ENCODE results near the gene PLLP.
"Not testable (repeated sequence)": the region's sequence is repeated elsewhere in the genome, so short reads cannot be mapped to it uniquely, and the experiment has no call there.

The PLLP gene

GRCh38 chr16:57273826-57274225 is 10.6 kb downstream of the PLLP start:
- FAIRE-seq: no peak

GRCh38 chr16:57273359-57273758 is 11.1 kb downstream of the PLLP start:
- DNase-seq (ENCODE audit: low spot score) (no peak), FAIRE-seq (no peak)

More at GRCh38 chr16:57273826-57274225, 10.6 kb downstream of the PLLP start:
- DNase-seq (ENCODE audit: low spot score): no peak

- no peak for FAIRE-seq
Observed at GRCh38 chr16:57271867-57272495, 12.5 kb downstream of the PLLP start.

GRCh38 chr16:57271063-57271345 is 13.5 kb downstream of the PLLP start:
- DNase-seq (ENCODE audit: low spot score): no peak
- FAIRE-seq: no peak

More at GRCh38 chr16:57271867-57272495, 12.5 kb downstream of the PLLP start:
- DNase-seq (ENCODE audit: low spot score): no peak

GRCh38 chr16:57270221-57271062 is 14.0 kb downstream of the PLLP start:
- FAIRE-seq: no peak
- DNase-seq (ENCODE audit: low spot score): no peak

GRCh38 chr16:57268804-57269800 is 15.4 kb downstream of the PLLP start:
- DNase-seq (ENCODE audit: low spot score) (no peak), FAIRE-seq (no peak)

- not testable (repeated sequence) for FAIRE-seq; DNase-seq (ENCODE audit: low spot score)
Observed at GRCh38 chr16:57267343-57267742, 17.1 kb downstream of the PLLP start.

- peak; percentile 61 for FAIRE-seq
- DNase-seq (ENCODE audit: low spot score): peak; percentile 64
Observed at GRCh38 chr16:57266531-57267260, 17.8 kb downstream of the PLLP start.

- FAIRE-seq (peak; percentile 86), DNase-seq (ENCODE audit: low spot score) (peak; percentile 79)
Observed at GRCh38 chr16:57265850-57266530, 18.5 kb downstream of the PLLP start.

GRCh38 chr16:57264950-57265371 is 19.5 kb downstream of the PLLP start:
- DNase-seq (ENCODE audit: low spot score) (no peak), FAIRE-seq (no peak)

GRCh38 chr16:57264381-57264780 is 20.1 kb downstream of the PLLP start:
- no peak for DNase-seq (ENCODE audit: low spot score)
- no peak for FAIRE-seq

- FAIRE-seq (no peak), DNase-seq (ENCODE audit: low spot score) (no peak)
Observed at GRCh38 chr16:57263541-57264351, 20.7 kb downstream of the PLLP start.

- FAIRE-seq: no peak
Observed at GRCh38 chr16:57262841-57263540, 21.5 kb downstream of the PLLP start.

GRCh38 chr16:57261806-57262205 is 22.7 kb downstream of the PLLP start:
- no peak for DNase-seq (ENCODE audit: low spot score)
- FAIRE-seq: no peak

More at GRCh38 chr16:57262841-57263540, 21.5 kb downstream of the PLLP start:
- DNase-seq (ENCODE audit: low spot score): no peak

GRCh38 chr16:57260294-57260929 is 24.1 kb downstream of the PLLP start:
- FAIRE-seq (peak; percentile 66), DNase-seq (ENCODE audit: low spot score) (peak; percentile 61)

GRCh38 chr16:57258910-57259475 is 25.5 kb downstream of the PLLP start:
- DNase-seq (ENCODE audit: low spot score): no peak
- no peak for FAIRE-seq

- FAIRE-seq (no peak), DNase-seq (ENCODE audit: low spot score) (no peak)
Observed at GRCh38 chr16:57258226-57258909, 26.1 kb downstream of the PLLP start.
